IMR-90 (cell line): Measurements from ENCODE around the gene CASP2.

ENCODE experiments used
- CEBPB ChIP-seq: IDR thresholded peaks from 2 replicates; pipeline ENCODE4 v1.6.1; 2012; ENCODE audit warnings: low read depth, low read length, improper control_type of control experiment
- FOS ChIP-seq: fragments of 150-350 bp; IDR thresholded peaks from 2 replicates; pipeline ENCODE4 v1.6.1; 2016; ENCODE audit warnings: low read depth, low read length
- MAFK ChIP-seq: IDR thresholded peaks from 2 replicates; pipeline ENCODE4 v1.6.1; 2012; ENCODE audit warnings: low read depth, low read length, improper control_type of control experiment
- MXI1 ChIP-seq: IDR thresholded peaks from 2 replicates; pipeline ENCODE4 v1.6.1; 2012; ENCODE audit warnings: low read depth, mild to moderate bottlenecking, low read length, moderate library complexity, borderline replicate concordance
- NFE2L2 ChIP-seq: fragments of 150-350 bp; IDR thresholded peaks from 2 replicates; pipeline ENCODE4 v1.6.1; 2016; ENCODE audit warnings: low read depth, mild to moderate bottlenecking, low read length
- POLR2A ChIP-seq: IDR thresholded peaks from 2 replicates; pipeline ENCODE4 v1.6.1; 2012; ENCODE audit warnings: mild to moderate bottlenecking, low read depth, low read length
- RCOR1 ChIP-seq: IDR thresholded peaks from 2 replicates; pipeline ENCODE4 v1.6.1; 2012; ENCODE audit warnings: mild to moderate bottlenecking, low read length, improper control_type of control experiment; ENCODE audit not compliant: insufficient replicate concordance
- RFX5 ChIP-seq: IDR thresholded peaks from 2 replicates; pipeline ENCODE4 v1.8.0; 2012; ENCODE audit warnings: low read depth, mild to moderate bottlenecking, low read length, moderate library complexity
- SMC3 ChIP-seq: fragments of 150-350 bp; IDR thresholded peaks from 2 replicates; pipeline ENCODE4 v1.6.1; 2016; ENCODE audit warnings: low read depth, mild to moderate bottlenecking, antibody characterized with exemption, low read length, moderate library complexity
- TF ChIP-seq, protein P1 (sequence below): conservative IDR thresholded peaks from 2 replicates; pipeline ENCODE4 v1.5.1; 2012; ENCODE audit warnings: mild to moderate bottlenecking, low read depth, low read length, improper control_type of control experiment

DNA sequence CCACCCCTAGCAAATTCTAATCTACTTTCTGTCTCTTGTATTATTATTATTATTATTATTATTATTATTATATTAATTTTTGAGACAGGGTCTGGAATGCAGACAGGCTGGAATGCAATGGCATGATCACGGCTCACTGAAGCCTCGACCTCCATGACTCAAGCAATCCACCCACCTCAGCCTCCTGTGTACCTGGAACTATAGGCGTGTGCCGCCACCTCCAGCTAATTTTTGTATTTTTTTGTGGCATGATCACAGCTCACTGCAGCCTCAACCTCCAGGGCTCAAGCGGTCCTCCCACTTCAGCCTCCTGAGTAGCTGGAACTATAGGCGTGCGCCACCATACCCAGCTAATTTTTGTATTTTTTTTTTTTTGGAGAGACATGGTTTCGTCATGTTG lies 6.0 kb upstream of the CASP2 start:
- TF ChIP-seq, protein P1, sequence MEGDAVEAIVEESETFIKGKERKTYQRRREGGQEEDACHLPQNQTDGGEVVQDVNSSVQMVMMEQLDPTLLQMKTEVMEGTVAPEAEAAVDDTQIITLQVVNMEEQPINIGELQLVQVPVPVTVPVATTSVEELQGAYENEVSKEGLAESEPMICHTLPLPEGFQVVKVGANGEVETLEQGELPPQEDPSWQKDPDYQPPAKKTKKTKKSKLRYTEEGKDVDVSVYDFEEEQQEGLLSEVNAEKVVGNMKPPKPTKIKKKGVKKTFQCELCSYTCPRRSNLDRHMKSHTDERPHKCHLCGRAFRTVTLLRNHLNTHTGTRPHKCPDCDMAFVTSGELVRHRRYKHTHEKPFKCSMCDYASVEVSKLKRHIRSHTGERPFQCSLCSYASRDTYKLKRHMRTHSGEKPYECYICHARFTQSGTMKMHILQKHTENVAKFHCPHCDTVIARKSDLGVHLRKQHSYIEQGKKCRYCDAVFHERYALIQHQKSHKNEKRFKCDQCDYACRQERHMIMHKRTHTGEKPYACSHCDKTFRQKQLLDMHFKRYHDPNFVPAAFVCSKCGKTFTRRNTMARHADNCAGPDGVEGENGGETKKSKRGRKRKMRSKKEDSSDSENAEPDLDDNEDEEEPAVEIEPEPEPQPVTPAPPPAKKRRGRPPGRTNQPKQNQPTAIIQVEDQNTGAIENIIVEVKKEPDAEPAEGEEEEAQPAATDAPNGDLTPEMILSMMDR: no peak
- no peak for TF ChIP-seq POLR2A
- TF ChIP-seq RCOR1: no peak
- TF ChIP-seq SMC3: no peak
- no peak for TF ChIP-seq RFX5
- TF ChIP-seq CEBPB: no peak
- no peak for TF ChIP-seq NFE2L2
- no peak for TF ChIP-seq MXI1
- no peak for TF ChIP-seq MAFK
- no peak for TF ChIP-seq FOS
